SU-DHL-6 (cell line): ENCODE measurements around the gene ASAP2.

Experiments
- H2AFZ ChIP-seq: fragments of 200-600 bp; sonication (generic); 2 replicates; pipeline ENCODE4 v1.6.1; 2014; ENCODE audit warnings: low read depth, mild to moderate bottlenecking, moderate library complexity, mixed read lengths, antibody characterized with exemption, low read length; ENCODE audit not compliant: severe bottlenecking
- H3F3A ChIP-seq: fragments of 200-600 bp; shearing (Covaris generic); 2 replicates; pipeline ENCODE4 v1.6.0; 2016; ENCODE audit warnings: antibody characterized with exemption, mild to moderate bottlenecking; ENCODE audit not compliant: insufficient read depth
- H3K27ac ChIP-seq: fragments of 200-600 bp; sonication (generic); 2 replicates; pipeline ENCODE4 v1.5.1; 2016; ENCODE audit warnings: low read depth, mild to moderate bottlenecking, low read length, moderate library complexity, mixed read lengths
- H3K27me3 ChIP-seq: fragments of 200-600 bp; sonication (generic), shearing (Covaris generic); 2 replicates; pipeline ENCODE4 v1.6.0; 2014; ENCODE audit warnings: mild to moderate bottlenecking, low read length
- H3K36me3 ChIP-seq: fragments of 200-600 bp; sonication (generic); 2 replicates; pipeline ENCODE4 v1.6.1; 2014; ENCODE audit warnings: mild to moderate bottlenecking, low read length, mixed read lengths
- H3K4me2 ChIP-seq: fragments of 300-600, 200-600 bp; shearing (Covaris generic), sonication (generic); 2 replicates; pipeline ENCODE4 v1.6.0; 2014; ENCODE audit warnings: low read length, low read depth, mild to moderate bottlenecking; ENCODE audit not compliant: poor library complexity, severe bottlenecking
- H3K4me3 ChIP-seq: fragments of 200-600 bp; sonication (generic); 2 replicates; pipeline ENCODE4 v1.5.1; 2014; ENCODE audit warnings: antibody characterized with exemption, low read length, mild to moderate bottlenecking, mixed read lengths; ENCODE audit not compliant: insufficient read depth, poor library complexity, severe bottlenecking
- H3K79me2 ChIP-seq: fragments of 200-600 bp; sonication (generic); 2 replicates; pipeline ENCODE4 v1.6.1; 2014; ENCODE audit warnings: mild to moderate bottlenecking, low read length, moderate library complexity; ENCODE audit not compliant: insufficient read depth
- H3K9ac ChIP-seq: fragments of 200-600 bp; sonication (generic); 2 replicates; pipeline ENCODE4 v1.7.0; 2014; ENCODE audit warnings: mild to moderate bottlenecking, low read length
- H3K9me2 ChIP-seq: fragments of 200-600 bp; sonication (generic); replicated peaks from 2 replicates; pipeline ENCODE4 v1.6.1; 2014; ENCODE audit warnings: low read length; ENCODE audit not compliant: insufficient read depth
- H3K9me3 ChIP-seq: fragments of 200-600 bp; sonication (generic); 2 replicates; pipeline ENCODE4 v1.6.1; 2014; ENCODE audit warnings: low read length, mixed read lengths; ENCODE audit not compliant: insufficient read depth
- H4K20me1 ChIP-seq: fragments of 200-600 bp; sonication (generic); 2 replicates; pipeline ENCODE4 v1.6.1; 2014; ENCODE audit warnings: low read depth, mild to moderate bottlenecking, antibody characterized with exemption, low read length, moderate library complexity, mixed read lengths
- EZH2phosphoT487 ChIP-seq: fragments of 200-600 bp; sonication (generic), shearing (Covaris generic); conservative IDR thresholded peaks from 2 replicates; pipeline ENCODE4 v1.6.1; 2018; ENCODE audit warnings: mild to moderate bottlenecking, antibody characterized with exemption, low read length, moderate library complexity, mixed read lengths
- TF ChIP-seq, protein P1 (sequence below): fragments of 200-600 bp; sonication (generic); IDR thresholded peaks from one replicate; pipeline ENCODE4 v1.5.1; 2017; ENCODE audit warnings: antibody characterized with exemption, mild to moderate bottlenecking, low read length, moderate library complexity; ENCODE audit not compliant: insufficient read depth, poor library complexity, severe bottlenecking

ASAP2 gene

DNA sequence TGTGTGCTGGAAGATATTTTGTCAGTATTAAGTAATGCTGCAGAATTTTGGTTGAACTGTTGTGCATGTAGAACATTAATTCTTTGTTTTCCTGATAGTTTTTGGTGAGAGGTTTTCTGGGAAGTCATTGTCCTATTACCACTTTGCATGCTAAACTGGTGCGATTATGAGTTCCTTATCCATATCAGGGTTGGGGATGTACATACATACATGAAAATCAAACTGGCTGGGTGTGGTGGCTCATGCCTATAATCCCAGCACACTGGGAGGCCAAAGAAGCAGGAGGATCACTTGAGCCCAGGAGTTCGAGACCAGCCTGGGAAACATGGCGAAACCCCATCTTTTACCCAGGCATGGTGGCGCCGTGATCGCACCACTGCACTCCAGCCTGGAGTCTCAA lies 34.6 kb downstream of the ASAP2 start:
- no peak overlapping the region for H3K4me3 ChIP-seq
- no peaks in the 10 kb centered on the region for H3K79me2 ChIP-seq

DNA sequence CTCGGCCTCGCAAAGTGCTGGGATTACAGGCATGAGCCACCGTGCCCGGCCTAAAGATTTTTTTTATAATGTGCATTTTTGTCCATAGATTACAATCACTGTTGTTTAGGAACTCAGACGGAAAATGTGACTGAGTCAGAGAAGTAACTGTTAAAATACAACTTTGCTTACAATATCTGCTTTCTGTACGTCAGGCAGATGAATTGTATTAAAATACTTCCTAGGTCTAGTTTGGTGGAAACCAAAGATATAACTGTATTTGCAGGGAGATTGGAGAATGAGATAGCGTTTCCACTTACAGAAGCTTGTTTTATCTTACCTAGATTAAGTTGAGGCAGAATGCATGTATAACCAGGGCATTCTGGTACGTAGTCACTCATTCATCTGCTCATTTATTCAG lies 36.7 kb downstream of the ASAP2 start:
- Histone ChIP-seq H2AFZ (no peak overlapping the region), H3K79me2 (no peaks in the 10 kb centered on the region)

More for the DNA sequence above, 34.6 kb downstream of the ASAP2 start:
- Histone ChIP-seq H3K27me3 (no peaks in the 10 kb centered on the region), H3K9ac (no peak overlapping the region), H4K20me1 (no peaks in the 10 kb centered on the region), H3K4me2 (no peak overlapping the region), H3F3A (no peaks in the 10 kb centered on the region), H3K27ac (no peak overlapping the region), H2AFZ (no peak overlapping the region), H3K36me3 (no peaks in the 10 kb centered on the region), H3K9me3 (no peaks in the 10 kb centered on the region), H3K9me2 (no peaks in the 10 kb centered on the region)
- TF ChIP-seq EZH2phosphoT487, result no peak
- TF ChIP-seq, protein P1, sequence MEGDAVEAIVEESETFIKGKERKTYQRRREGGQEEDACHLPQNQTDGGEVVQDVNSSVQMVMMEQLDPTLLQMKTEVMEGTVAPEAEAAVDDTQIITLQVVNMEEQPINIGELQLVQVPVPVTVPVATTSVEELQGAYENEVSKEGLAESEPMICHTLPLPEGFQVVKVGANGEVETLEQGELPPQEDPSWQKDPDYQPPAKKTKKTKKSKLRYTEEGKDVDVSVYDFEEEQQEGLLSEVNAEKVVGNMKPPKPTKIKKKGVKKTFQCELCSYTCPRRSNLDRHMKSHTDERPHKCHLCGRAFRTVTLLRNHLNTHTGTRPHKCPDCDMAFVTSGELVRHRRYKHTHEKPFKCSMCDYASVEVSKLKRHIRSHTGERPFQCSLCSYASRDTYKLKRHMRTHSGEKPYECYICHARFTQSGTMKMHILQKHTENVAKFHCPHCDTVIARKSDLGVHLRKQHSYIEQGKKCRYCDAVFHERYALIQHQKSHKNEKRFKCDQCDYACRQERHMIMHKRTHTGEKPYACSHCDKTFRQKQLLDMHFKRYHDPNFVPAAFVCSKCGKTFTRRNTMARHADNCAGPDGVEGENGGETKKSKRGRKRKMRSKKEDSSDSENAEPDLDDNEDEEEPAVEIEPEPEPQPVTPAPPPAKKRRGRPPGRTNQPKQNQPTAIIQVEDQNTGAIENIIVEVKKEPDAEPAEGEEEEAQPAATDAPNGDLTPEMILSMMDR, result no peak

DNA sequence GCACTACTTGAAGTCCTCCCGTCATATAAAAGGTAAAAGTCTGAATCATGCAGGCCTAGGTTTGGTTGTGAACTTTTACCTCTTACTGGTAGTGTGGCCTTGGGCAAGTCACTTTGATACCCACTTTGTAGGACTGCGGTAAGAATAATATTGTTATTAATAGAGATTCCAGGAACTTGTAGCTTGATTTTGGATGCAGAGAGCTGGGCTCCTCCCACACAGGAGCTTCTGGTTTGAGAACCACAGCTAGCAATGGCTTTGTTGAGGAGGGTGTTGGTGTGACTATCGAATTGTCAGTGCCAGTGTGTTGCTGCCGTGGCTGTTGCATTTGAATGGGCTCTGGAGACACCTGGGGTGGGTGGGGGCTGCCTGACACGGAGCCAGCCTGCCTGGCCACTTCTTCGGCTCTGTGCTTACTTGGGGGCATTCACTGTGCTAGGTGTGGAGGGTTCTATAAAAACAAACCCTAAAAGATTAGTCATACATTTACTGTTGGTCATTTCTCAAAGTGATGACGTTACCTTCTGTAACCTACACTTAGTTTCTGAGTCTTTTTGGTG lies 38.5 kb downstream of the ASAP2 start:
- no peaks in the 10 kb centered on the region for H3K9me3 ChIP-seq
- H3K79me2 ChIP-seq, result no peaks in the 10 kb centered on the region
- H3K9ac ChIP-seq, result no peak overlapping the region
- TF ChIP-seq, protein P1, result no peak
- no peak for TF ChIP-seq EZH2phosphoT487
- no peak overlapping the region for H3K27ac ChIP-seq
- H3K36me3 ChIP-seq, result no peaks in the 10 kb centered on the region
- H3K4me3 ChIP-seq, result no peak overlapping the region
- no peak overlapping the region for H2AFZ ChIP-seq
- H3F3A ChIP-seq, result no peaks in the 10 kb centered on the region
- H4K20me1 ChIP-seq, result no peaks in the 10 kb centered on the region
- H3K4me2 ChIP-seq, result no peak overlapping the region
- H3K9me2 ChIP-seq, result no peaks in the 10 kb centered on the region
- H3K27me3 ChIP-seq, result no peaks in the 10 kb centered on the region

More for the DNA sequence above, 36.7 kb downstream of the ASAP2 start:
- Histone ChIP-seq H4K20me1 (no peaks in the 10 kb centered on the region), H3K9me3 (no peaks in the 10 kb centered on the region), H3K9me2 (no peaks in the 10 kb centered on the region), H3K4me3 (no peak overlapping the region), H3K4me2 (no peak overlapping the region), H3K27me3 (no peaks in the 10 kb centered on the region), H3K9ac (no peak overlapping the region), H3F3A (no peaks in the 10 kb centered on the region), H3K36me3 (no peaks in the 10 kb centered on the region), H3K27ac (no peak overlapping the region)
- TF ChIP-seq, protein P1, result no peak
- TF ChIP-seq EZH2phosphoT487, result no peak
